T-helper 22 cell (primary cell): Measurements from ENCODE around the gene ETV2.
"Not testable (repeated sequence)": the region's sequence is repeated elsewhere in the genome, so short reads cannot be mapped to it uniquely, and the experiment has no call there.

ENCODE experiments used
- DNase-seq: peaks from one replicate; pipeline ENCODE4 v3.0.0-alpha.2; 2020; ENCODE audit warnings: low read depth

Gene ETV2

GRCh38 chr19:35628565-35629331 lies 12.8 kb upstream of the ETV2 start, which contains the start of gene RBM42:
Gene RBM42, plus strand, starts transcription at chr19:35629036. Its CDS starts 118 bp downstream, at chr19:35629154.
- DNase-seq, result peak; percentile 93

- DNase-seq, result no peak
Measured at GRCh38 chr19:35629332-35629633, 12.3 kb upstream of the ETV2 start.

GRCh38 chr19:35633727-35634440 lies 7.7 kb upstream of the ETV2 start:
- DNase-seq, result no peak

DNA sequence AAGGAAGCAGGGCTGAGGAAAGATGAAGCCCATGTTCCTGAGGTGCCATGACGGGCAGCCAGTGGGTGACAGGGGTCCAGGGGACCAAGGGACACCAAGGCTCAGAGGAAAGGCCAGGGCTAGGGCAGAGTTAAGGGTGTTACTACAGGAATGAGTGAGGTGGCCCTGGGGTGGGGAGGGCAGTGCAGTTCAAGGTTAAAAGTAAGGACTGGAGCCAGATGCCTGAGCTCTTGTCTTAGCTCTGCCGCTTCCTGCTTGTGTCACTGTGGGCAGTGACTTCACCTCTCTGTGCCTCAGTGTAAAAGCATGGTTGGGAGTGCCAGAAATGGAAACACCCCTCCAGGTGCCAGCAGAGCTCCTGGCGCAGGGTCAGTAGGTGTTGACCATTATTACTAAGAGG lies 4.9 kb upstream of the ETV2 start:
- DNase-seq, result no peak

- DNase-seq, result no peak
Measured at GRCh38 chr19:35637165-35637564, 4.4 kb upstream of the ETV2 start.

GRCh38 chr19:35639321-35639639 lies 2.3 kb upstream of the ETV2 start:
- no peak for DNase-seq

GRCh38 chr19:35639863-35640262 lies 1.7 kb upstream of the ETV2 start:
- DNase-seq, result no peak

- DNase-seq, result no peak
Measured at GRCh38 chr19:35642312-35642711, 767 bp downstream of the ETV2 start.

DNA sequence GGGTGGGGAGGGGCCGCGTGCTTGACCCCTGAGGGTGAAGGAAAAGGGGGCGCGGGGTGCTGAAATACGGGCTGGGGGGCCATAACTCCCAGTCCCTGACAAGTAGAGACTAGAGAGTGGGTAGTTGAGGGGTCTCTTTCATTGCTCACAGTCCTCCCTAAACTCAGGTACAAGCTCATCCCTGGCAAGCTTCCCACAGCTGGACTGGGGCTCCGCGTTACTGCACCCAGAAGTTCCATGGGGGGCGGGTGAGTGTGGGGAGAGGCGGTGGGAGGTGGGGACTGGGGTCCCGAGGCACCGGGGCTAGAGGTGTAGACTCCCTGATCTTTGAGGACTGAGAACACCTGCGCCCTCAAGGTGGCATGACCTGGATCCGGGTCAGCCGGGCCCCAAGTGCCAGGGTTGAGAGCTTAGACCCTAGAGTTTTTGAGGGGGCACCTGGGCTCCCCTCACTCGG lies 1.3 kb downstream of the ETV2 start:
- DNase-seq, result no peak

DNA sequence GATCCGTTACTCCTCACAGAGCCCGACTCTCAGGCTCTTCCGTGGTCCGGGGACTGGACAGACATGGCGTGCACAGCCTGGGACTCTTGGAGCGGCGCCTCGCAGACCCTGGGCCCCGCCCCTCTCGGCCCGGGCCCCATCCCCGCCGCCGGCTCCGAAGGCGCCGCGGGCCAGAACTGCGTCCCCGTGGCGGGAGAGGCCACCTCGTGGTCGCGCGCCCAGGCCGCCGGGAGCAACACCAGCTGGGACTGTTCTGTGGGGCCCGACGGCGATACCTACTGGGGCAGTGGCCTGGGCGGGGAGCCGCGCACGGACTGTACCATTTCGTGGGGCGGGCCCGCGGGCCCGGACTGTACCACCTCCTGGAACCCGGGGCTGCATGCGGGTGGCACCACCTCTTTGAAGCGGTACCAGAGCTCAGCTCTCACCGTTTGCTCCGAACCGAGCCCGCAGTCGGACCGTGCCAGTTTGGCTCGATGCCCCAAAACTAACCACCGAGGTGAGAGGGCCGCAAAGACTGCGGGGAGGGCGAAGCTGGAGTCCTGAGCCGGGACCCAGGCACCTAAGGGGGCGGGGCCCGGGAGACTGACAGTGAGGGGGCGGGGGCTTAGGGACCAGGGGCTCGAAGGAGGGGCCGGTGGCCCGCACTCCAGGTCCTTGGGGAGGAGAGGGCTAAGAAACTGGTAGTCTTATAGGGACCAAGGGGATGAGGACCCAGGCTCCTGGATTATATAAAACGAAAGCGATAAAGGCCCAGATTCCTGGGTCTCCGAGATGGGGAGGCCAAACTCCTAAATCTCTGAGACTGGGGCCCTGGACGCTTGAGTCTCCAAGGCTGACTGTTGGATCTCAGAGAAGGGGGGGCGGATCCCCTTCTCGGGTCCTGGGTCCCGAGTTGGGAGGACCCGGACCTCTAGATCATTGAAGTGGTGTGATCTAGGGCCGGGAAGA lies 2.0 kb downstream of the ETV2 start:
- DNase-seq, result peak; percentile 69

DNA sequence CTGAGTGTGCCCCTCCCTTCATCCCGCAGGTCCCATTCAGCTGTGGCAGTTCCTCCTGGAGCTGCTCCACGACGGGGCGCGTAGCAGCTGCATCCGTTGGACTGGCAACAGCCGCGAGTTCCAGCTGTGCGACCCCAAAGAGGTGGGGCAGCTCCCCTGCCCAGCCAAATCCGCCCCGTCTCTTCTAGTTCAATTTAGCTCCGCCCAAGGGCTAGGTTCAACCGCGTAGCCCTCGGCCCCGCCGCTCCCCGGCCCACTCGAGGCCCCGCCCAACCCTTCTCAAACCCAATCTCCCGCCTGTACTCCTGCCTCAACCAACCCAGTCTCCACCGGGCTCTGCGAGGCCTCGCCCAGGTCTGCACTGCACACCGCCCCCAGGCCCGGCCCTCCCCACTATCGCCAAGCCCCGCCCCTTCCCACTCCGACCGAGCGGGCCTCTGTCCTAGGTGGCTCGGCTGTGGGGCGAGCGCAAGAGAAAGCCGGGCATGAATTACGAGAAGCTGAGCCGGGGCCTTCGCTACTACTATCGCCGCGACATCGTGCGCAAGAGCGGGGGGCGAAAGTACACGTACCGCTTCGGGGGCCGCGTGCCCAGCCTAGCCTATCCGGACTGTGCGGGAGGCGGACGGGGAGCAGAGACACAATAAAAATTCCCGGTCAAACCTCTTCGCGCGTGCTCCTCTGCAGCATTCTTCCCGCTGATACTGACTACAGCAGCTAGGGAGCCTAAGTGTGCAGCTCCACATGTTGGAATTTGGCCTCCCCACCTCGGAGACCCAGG lies 2.9 kb downstream of the ETV2 start:
- peak; percentile 96 for DNase-seq

DNA sequence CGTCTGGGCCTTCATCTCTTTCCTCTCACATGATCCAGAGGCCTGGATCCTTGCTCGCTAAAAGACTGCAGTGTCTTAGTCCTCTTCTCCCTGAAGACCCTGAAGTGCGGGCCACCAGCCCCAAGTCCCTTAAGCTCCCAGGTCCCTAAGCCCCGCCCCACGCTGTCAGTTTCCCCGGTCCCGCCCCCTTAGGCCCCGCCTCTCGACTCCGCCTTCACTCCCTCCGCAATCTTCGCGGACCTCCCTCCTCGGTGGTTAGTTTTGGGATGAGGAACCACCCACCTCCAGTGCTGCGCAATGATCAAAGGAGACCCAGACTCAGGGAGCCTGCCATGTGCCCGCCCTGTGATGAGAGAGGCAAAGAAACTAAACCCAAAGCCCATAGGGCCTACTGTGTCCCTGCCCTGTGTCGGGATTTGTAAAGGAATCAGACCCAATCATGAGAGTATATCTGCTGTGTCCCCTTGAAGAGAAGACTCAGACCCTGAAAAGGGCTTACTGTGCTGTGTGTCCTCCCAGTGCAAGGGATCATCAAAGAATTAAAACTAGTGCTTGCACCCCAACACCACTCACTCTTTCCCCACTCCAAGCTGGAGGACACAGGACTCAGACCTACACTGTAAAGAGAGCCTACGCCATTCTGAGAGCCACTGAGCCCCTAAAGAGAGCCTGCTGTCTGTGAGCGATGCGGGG lies 3.6 kb downstream of the ETV2 start:
- peak; percentile 57 for DNase-seq

DNA sequence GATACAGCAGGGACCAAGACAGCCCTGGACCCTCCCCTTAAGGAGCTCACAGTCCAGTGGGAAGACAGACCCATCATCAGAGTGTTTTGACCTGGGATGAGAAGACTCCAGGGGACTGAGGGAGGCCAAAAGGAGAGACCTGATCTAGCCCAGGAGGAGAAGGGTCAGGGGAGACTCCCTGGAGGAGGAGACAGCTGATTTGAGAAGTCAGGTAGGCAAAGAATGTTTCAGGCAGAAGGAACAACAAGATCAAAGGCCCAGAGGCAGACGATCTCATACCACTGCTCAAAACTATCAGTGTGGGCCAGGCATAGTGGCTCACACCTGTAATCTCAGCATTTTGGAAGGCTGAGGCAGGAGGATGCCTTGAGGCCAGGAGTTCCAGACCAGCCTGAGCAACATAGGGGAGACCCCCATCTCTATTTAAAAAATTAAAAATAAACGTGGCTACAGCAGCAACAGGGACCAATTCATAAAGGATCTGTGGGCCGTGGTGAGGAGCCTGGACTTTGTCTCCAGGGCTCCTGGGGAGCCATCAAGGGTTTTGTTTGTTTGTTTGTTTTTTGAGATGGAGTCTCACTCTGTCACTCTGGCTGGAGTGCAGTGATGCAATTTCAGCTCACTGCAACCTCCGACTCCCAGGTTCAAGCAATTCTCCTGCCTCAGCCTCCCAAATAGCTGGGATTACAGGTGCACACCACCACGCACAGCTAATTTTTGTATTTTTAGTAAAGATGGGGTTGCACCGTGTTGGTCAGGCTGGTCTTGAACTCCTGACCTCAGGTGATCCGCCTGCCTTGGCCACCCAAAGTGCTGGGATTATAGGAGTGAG lies 4.4 kb downstream of the ETV2 start:
- no peak for DNase-seq

- peak; percentile 90 for DNase-seq
Measured at GRCh38 chr19:35648017-35648961, 6.7 kb downstream of the ETV2 start, which contains the start of gene COX6B1. Gene COX6B1, plus strand, starts transcription at chr19:35648323. Its CDS starts 2,921 bp downstream, at chr19:35651244.

DNA sequence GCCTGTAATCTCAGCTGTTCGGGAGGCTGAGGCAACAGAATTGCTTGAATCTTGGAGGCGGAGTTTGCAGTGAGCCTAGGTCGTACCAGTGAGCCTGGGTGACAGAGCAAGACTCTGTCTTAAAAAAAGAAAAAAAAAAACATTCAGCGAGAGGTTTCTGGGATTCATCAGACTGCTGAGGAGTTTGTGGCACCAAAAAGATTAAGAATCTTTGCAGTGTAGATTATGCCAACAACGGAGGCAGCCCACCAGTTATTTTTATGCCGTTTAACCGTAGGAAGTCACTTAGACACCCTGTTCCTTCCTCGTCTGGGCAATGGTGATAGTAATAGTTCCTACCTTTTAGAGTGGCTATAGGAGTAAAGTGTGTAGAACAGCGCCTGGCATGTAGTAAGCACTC lies 9.0 kb downstream of the ETV2 start:
- no peak for DNase-seq

- not testable (repeated sequence) for DNase-seq
Measured at GRCh38 chr19:35654828-35655227, 13.3 kb downstream of the ETV2 start.

DNA sequence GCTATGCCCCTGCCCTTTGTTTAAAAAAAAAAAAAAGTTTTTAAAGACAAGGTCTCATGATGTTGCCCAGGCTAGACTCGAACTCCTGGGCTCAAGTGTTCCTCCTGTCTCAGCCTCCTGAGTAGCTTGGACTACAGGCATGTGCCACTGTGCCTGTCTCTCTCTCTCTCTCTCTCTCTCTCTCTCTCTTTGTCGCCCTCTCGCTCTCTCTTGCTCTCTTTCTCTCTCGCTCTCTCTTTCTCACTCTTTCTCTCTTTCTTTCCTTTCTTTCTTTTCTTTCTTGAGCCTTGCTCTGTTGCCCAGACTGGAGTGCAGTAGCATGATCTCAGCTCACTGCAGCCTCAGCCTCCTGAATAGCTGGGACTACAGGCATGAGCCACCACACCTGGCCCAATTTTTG lies 14.1 kb downstream of the ETV2 start:
- DNase-seq, result no peak

- no peak for DNase-seq
Measured at GRCh38 chr19:35656700-35657099, 15.2 kb downstream of the ETV2 start.
